Measurements from ENCODE around the gene CDKN3. TPM values are rescaled to one million over a fixed set of nuclear protein-coding genes. Genes with fewer than 3 reads are reported as not detected.
"Not testable (repeated sequence)": the region's sequence is repeated elsewhere in the genome, so short reads cannot be mapped to it uniquely, and the experiment has no call there.

CDKN3 gene
- total RNA-seq, 1 experiment from 2014 or later, result 96.1 TPM

GRCh38 chr14:54457609-54457996 is 60.8 kb downstream of the CDKN3 start:
- Histone ChIP-seq H3K27me3 (ENCODE audit: low read length) (no peaks in the 10 kb centered on the region; the same call in 1 of the 2 replicates), H4K20me1 (ENCODE audit: insufficient read depth, low read depth, low read length) (no peaks in the 10 kb centered on the region), H3K9ac (ENCODE audit: low read length) (no peak overlapping the region), H3K9me3 (ENCODE audit: low read length) (peaks cover 12% of the 10 kb centered on the region; the same call in 1 of the 2 replicates), H3K9me2 (replicated peaks; ENCODE audit: insufficient read depth, low read length) (no peaks in the 10 kb centered on the region), H3K27ac (ENCODE audit: low read length) (no peak overlapping the region), H3K36me3 (ENCODE audit: insufficient read depth, low read length) (no peaks in the 10 kb centered on the region), H3K4me3 (ENCODE audit: low read length) (no peak overlapping the region), H2AFZ (ENCODE audit: low read length) (no peak overlapping the region), H3K79me2 (ENCODE audit: low read length) (no peaks in the 10 kb centered on the region), H3K4me2 (ENCODE audit: low read depth, low read length, poor library complexity, severe bottlenecking) (no peak overlapping the region), H3K4me1 (ENCODE audit: low read length) (no peaks in the 10 kb centered on the region)
- DNase-seq, result no peak

GRCh38 chr14:54458536-54458935 is 61.7 kb downstream of the CDKN3 start:
- not testable (repeated sequence) for H3K79me2 ChIP-seq (ENCODE audit: low read length); H4K20me1 ChIP-seq (ENCODE audit: insufficient read depth, low read depth, low read length); H2AFZ ChIP-seq (ENCODE audit: low read length); H3K9ac ChIP-seq (ENCODE audit: low read length); H3K4me2 ChIP-seq (ENCODE audit: low read depth, low read length, poor library complexity, severe bottlenecking); DNase-seq; H3K4me3 ChIP-seq (ENCODE audit: low read length); H3K9me2 ChIP-seq (replicated peaks; ENCODE audit: insufficient read depth, low read length); H3K4me1 ChIP-seq (ENCODE audit: low read length); H3K36me3 ChIP-seq (ENCODE audit: insufficient read depth, low read length); H3K27ac ChIP-seq (ENCODE audit: low read length); H3K27me3 ChIP-seq (ENCODE audit: low read length)
- peaks cover 12% of the 10 kb centered on the region; the same call in 1 of the 2 replicates for H3K9me3 ChIP-seq (ENCODE audit: low read length)

GRCh38 chr14:54459106-54459505 is 62.3 kb downstream of the CDKN3 start:
- no peaks in the 10 kb centered on the region for H3K36me3 ChIP-seq (ENCODE audit: insufficient read depth, low read length)
- H3K4me1 ChIP-seq (ENCODE audit: low read length), result no peaks in the 10 kb centered on the region
- H3K27ac ChIP-seq (ENCODE audit: low read length), result no peak overlapping the region
- no peak overlapping the region for H3K4me3 ChIP-seq (ENCODE audit: low read length)
- DNase-seq, result no peak
- H4K20me1 ChIP-seq (ENCODE audit: insufficient read depth, low read depth, low read length), result no peaks in the 10 kb centered on the region
- no peaks in the 10 kb centered on the region for H3K9me2 ChIP-seq (replicated peaks; ENCODE audit: insufficient read depth, low read length)
- no peaks in the 10 kb centered on the region for H3K79me2 ChIP-seq (ENCODE audit: low read length)
- no peak overlapping the region for H3K9ac ChIP-seq (ENCODE audit: low read length)
- H3K9me3 ChIP-seq (ENCODE audit: low read length), result peaks cover 12% of the 10 kb centered on the region; the same call in 1 of the 2 replicates
- H2AFZ ChIP-seq (ENCODE audit: low read length), result no peak overlapping the region
- no peak overlapping the region for H3K4me2 ChIP-seq (ENCODE audit: low read depth, low read length, poor library complexity, severe bottlenecking)
- H3K27me3 ChIP-seq (ENCODE audit: low read length), result peaks cover 3% of the 10 kb centered on the region; the same call in 1 of the 2 replicates

- Histone ChIP-seq H3K4me1 (ENCODE audit: low read length) (no peaks in the 10 kb centered on the region), H3K4me3 (ENCODE audit: low read length) (no peak overlapping the region), H3K9me3 (ENCODE audit: low read length) (peaks cover 12% of the 10 kb centered on the region; the same call in 1 of the 2 replicates), H3K9me2 (replicated peaks; ENCODE audit: insufficient read depth, low read length) (no peaks in the 10 kb centered on the region), H3K79me2 (ENCODE audit: low read length) (no peaks in the 10 kb centered on the region), H3K9ac (ENCODE audit: low read length) (no peak overlapping the region), H2AFZ (ENCODE audit: low read length) (no peak overlapping the region), H3K27me3 (ENCODE audit: low read length) (peaks cover 3% of the 10 kb centered on the region; the same call in 1 of the 2 replicates), H3K4me2 (ENCODE audit: low read depth, low read length, poor library complexity, severe bottlenecking) (no peak overlapping the region), H4K20me1 (ENCODE audit: insufficient read depth, low read depth, low read length) (no peaks in the 10 kb centered on the region), H3K36me3 (ENCODE audit: insufficient read depth, low read length) (no peaks in the 10 kb centered on the region), H3K27ac (ENCODE audit: low read length) (no peak overlapping the region)
- DNase-seq, result no peak
Observed at GRCh38 chr14:54462048-54462447, 65.2 kb downstream of the CDKN3 start.

GRCh38 chr14:54465654-54466053 is 68.8 kb downstream of the CDKN3 start:
- no peak for DNase-seq
- H3K9me2 ChIP-seq (replicated peaks; ENCODE audit: insufficient read depth, low read length), result no peaks in the 10 kb centered on the region
- no peak overlapping the region for H3K4me2 ChIP-seq (ENCODE audit: low read depth, low read length, poor library complexity, severe bottlenecking)
- H3K27ac ChIP-seq (ENCODE audit: low read length), result no peak overlapping the region
- H3K4me1 ChIP-seq (ENCODE audit: low read length), result no peaks in the 10 kb centered on the region
- H3K9ac ChIP-seq (ENCODE audit: low read length), result no peak overlapping the region
- no peaks in the 10 kb centered on the region for H3K36me3 ChIP-seq (ENCODE audit: insufficient read depth, low read length)
- H2AFZ ChIP-seq (ENCODE audit: low read length), result no peak overlapping the region
- 0 out of 2 replicates have a peak, but pooled peaks cover 3% of the 10 kb centered on the region for H3K27me3 ChIP-seq (ENCODE audit: low read length)
- no peaks in the 10 kb centered on the region for H4K20me1 ChIP-seq (ENCODE audit: insufficient read depth, low read depth, low read length)
- peaks cover 5% of the 10 kb centered on the region; the same call in 1 of the 2 replicates for H3K9me3 ChIP-seq (ENCODE audit: low read length)
- no peak overlapping the region for H3K4me3 ChIP-seq (ENCODE audit: low read length)
- no peaks in the 10 kb centered on the region for H3K79me2 ChIP-seq (ENCODE audit: low read length)

GRCh38 chr14:54467280-54467679 is 70.5 kb downstream of the CDKN3 start:
- Histone ChIP-seq H3K4me3 (ENCODE audit: low read length) (no peak overlapping the region), H3K27ac (ENCODE audit: low read length) (no peak overlapping the region), H3K4me1 (ENCODE audit: low read length) (no peaks in the 10 kb centered on the region), H4K20me1 (ENCODE audit: insufficient read depth, low read depth, low read length) (no peaks in the 10 kb centered on the region), H3K4me2 (ENCODE audit: low read depth, low read length, poor library complexity, severe bottlenecking) (no peak overlapping the region), H3K79me2 (ENCODE audit: low read length) (no peaks in the 10 kb centered on the region), H2AFZ (ENCODE audit: low read length) (no peak overlapping the region), H3K27me3 (ENCODE audit: low read length) (0 out of 2 replicates have a peak, but pooled peaks cover 3% of the 10 kb centered on the region), H3K9me2 (replicated peaks; ENCODE audit: insufficient read depth, low read length) (no peaks in the 10 kb centered on the region), H3K9me3 (ENCODE audit: low read length) (peaks cover 5% of the 10 kb centered on the region; the same call in 1 of the 2 replicates), H3K36me3 (ENCODE audit: insufficient read depth, low read length) (no peaks in the 10 kb centered on the region), H3K9ac (ENCODE audit: low read length) (no peak overlapping the region)
- DNase-seq, result no peak

Other genes with a start within 250 kb of the CDKN3 start
- gene CNIH1, start 44.4 kb downstream of the CDKN3 start, total RNA-seq (2014; rRNA removed; shearing (Covaris generic); ENCODE audit: low replicate concordance), result 132 and 576 TPM in 2 replicates
- gene GMFB, start 92.0 kb downstream of the CDKN3 start, total RNA-seq (2014; rRNA removed; shearing (Covaris generic); ENCODE audit: low replicate concordance), result 35.9 and 81.8 TPM in 2 replicates
- gene CGRRF1, start 112.9 kb downstream of the CDKN3 start, total RNA-seq (2014; rRNA removed; shearing (Covaris generic); ENCODE audit: low replicate concordance), result 8.8 and 25.9 TPM in 2 replicates
- gene SAMD4A, start 170.1 kb downstream of the CDKN3 start, total RNA-seq (2014; rRNA removed; shearing (Covaris generic); ENCODE audit: low replicate concordance), result 77.2 and 94.7 TPM in 2 replicates